Stimulated activated CD4-positive, alpha-beta T cell treated with anti-CD3 and anti-CD28 coated beads, Interleukin-2, amount 100 ng/mL, for 4 hours (primary cell): ENCODE results near the gene MAST3.

Experiments used
- DNase-seq: peaks from one replicate; pipeline ENCODE4 v3.0.0-alpha.2; 2020; ENCODE audit warnings: low read depth

MAST3 gene

DNA sequence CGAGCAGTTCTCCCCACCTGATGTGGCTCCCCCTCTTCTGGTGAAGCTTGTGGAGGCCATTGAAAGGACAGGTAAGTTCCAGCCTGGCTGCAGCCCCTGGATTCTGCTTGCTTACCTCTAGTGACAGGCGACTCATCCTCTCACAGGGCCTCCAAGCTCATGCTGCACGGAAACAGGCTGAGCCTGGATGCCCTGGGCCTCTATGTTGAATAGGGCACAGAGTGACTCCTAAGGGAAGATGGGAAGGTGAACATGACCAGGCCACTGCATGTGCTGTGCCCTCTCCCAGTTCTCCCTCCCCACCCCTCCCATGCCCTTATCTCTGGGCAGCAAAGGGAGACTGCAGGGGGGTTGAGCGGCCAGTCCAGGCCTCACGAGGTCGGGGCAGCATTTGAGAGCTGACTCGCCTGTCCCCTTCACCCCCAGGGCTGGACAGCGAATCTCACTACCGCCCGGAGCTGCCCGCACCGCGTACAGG is 63.0 kb downstream of the MAST3 start:
- DNase-seq, result no peak

DNA sequence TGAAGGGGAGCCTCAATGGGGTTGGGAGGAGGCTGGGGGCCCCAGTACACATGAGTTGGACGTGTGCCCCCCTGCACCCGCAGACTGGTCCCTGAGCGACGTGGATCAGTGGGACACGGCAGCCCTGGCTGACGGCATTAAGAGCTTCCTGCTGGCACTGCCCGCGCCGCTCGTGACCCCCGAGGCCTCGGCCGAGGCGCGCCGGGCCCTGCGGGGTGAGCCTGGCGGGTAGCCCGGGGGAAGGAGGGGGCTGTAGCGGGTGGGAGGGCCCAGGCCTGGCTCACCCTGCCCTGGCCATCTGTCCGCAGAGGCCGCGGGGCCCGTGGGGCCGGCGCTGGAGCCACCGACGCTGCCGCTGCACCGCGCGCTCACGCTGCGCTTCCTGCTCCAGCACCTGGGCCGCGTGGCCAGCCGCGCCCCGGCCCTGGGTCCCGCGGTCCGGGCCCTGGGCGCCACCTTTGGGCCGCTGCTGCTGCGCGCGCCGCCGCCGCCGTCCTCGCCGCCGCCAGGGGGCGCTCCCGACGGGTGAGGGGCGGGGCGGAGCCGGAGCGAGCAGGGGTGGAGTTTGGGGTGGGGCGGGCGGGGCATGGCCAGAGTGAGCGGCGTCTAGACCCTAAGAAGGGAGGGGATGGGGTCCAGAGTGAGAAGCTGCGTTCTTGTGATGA is 63.5 kb downstream of the MAST3 start:
- peak; percentile 67 for DNase-seq

DNA sequence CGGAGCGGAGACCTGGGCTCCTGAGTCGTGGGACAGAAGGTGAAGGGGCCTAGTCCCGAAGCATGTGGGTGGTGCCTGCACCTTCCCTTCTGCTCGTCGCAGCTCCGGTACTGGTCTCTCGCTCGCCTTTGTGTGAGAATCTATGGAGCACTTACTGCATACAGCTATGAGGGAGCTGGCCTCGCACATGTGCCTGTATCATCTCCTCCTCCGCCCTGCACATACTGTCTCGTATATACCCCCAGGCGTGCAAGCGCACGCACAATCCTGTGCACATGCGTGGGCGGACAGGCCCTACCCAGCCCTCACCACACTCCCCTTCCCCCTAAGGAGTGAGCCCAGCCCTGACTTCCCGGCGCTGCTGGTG is 64.0 kb downstream of the MAST3 start:
- no peak for DNase-seq

DNA sequence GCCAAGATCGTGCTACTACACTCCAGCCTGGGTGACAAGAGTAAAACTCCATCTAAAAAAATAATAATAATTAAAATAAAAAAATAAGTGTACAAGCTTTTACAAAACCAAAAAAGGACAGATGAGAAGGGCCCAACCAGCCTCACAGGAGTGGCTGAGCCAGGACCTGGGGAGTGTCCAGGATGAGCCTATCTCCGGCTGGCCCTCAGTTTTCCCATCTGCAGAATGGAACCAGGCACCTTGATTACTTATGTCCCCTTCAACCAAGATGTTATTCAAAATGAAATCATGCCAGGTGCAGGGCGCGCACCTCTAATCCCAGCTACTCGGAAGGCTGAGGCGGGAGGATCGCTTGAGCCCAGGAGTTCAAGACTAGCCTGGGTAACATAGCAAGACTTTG is 66.5 kb downstream of the MAST3 start:
- no peak for DNase-seq

DNA sequence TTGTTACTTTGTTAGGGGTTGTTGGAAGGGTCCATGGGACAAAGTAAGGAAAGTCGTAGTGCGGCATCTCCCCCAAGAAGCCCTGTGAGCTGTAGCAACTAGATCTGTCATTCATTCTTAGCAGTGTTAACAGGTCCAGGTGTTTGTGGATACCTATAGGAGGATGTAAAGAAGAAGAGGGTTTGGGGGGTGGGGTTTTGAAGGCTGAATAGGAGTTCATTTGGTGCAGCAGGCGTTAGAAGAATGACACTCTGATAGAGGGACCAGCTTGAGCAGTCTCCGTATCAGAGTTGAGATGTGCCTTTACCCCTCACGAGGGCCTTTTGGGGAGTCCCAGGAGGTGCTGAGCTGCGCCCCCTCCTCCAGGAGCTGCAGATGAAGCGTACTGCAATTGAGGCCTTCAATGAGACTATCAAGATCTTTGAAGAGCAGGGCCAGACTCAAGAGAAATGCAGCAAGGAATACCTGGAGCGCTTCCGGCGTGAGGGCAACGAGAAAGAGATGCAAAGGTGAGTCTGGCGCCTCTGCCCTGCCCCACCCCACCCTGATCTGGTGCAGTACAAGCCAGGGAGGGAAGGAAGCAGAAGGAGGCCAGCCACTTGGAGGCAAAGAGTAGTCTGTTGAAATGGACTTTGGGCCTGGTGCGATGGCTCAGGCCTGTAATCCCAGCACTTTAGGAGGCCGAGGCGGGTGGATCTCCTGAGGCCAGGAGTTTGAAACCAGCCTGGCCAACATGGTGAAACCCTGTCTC is 68.4 kb downstream of the MAST3 start:
- no peak for DNase-seq

DNA sequence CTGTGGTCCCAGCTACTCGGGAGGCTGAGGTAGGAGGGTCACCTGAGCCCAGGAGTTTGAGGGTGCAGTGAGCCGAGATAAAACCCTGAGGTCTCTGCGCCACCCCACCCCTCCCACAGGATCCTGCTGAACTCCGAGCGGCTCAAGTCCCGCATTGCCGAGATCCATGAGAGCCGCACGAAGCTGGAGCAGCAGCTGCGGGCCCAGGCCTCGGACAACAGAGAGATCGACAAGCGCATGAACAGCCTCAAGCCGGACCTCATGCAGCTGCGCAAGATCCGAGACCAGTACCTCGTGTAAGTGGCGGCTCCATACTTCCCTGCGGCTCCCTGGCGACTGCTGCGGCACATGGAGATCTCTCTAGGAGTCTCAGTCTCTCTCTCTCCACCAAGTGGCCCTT is 69.4 kb downstream of the MAST3 start:
- DNase-seq, result no peak

DNA sequence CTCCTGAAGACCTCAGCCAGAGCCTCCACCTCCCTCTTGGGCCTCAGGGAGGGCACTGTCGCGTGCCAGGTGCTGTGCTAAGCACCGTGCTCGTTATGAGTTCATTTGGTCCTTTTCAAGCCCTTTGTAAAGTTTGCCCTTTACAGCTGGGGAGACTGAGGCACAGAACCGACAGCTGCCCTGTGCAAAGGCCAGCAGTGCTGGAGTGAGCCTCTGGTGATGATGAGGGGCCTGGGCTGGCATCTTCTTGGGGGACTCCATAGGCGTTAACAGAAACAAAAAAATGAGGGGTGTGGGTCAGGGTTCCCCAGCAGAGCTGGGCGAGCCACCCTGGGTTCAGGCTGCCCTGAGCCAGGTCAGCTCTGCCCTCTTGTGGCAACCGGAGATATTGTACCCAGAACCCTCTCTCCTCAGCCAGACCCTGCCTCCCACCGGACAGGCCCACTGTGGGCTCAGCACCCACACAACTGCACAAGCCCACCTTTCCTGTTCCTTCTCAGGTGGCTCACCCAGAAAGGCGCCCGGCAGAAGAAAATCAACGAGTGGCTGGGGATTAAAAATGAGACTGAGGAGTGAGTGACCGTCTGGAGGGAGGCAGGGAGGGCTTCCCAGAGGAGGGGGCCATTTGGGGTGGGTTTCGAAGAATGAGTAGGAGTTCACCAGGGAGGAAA is 70.5 kb downstream of the MAST3 start:
- peak; percentile 41 for DNase-seq

DNA sequence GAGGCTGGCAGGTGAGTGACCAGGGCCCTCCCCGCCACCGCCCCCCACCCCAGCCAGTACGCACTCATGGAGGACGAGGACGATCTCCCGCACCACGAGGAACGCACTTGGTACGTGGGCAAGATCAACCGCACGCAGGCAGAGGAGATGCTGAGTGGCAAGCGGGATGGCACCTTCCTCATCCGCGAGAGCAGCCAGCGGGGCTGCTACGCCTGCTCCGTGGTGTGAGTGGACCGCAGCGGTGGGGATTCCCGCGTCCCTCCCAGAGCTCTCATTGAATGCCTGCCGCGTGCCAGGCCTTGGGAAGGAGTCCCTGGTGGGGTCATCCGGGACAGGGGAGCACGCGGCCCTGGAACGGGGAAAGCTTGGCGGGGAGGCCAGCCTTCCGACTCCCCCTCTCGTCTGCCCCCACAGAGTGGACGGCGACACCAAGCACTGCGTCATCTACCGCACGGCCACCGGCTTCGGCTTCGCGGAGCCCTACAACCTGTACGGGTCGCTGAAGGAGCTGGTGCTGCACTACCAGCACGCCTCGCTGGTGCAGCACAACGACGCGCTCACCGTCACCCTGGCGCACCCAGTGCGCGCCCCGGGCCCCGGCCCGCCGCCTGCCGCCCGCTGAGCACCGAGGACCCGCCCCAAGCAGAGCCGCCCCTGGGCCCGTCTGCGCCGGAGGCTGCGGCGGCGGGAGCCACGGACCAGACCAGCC is 71.2 kb downstream of the MAST3 start:
- no peak for DNase-seq

DNA sequence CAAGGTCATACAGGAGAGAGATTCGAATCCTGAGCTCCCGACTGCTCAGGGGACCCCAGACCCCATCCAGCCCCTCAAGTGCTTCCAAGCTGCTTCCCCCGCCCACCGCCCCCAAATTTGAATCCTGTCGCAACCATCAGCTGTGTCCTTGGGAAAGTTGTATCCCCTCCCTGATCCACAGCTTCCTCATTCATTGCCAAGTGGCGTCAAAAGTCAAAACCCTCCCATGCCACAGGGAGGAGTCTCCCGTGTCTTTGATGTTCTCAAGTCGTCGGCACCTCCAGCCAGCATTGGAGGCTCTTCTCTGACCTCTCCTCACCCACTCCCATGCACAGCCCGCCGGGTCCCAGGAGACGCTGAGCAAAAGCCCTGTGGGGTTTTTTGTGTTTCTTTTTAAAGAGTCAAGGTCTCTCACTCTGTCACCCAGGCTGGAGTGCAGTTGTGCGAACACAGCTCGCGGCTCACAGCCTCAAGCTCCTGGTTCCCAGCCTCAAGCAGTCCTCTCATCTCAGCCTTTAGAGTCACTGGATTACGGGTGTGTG is 73.2 kb downstream of the MAST3 start:
- DNase-seq, result no peak

DNA sequence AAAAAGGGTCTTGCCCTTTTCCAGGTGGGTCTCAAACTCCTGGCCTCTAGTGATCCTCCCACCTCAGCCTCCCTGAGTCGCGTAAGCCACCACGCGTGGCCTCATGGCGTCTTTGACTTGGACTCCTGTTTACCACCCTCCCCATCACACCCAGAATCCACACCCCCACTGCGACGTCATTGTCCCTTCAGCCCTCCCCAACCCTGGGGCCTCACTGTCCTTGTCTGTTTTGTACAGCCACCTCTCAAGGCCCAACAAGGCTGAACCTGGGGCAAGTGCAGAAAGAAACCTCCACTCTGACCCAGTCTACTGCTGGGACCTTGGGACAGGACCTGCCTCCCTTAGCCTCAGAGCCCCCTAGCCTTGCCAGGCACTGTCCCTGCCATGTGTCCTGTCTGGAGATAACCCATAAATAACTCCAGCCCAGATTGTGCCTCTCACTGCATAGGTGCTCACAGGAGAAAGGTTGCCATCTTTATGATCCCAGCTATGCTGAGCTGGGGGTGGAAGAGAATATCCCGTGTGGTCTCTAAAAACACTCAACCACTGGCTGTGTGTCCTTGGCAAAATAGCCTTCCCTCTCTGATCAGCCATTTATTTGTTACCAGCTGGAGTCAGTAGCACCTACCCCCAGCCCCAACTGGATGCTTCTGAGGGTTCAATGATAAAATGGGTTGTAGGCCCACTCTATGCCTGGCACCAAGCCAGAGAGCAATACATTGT is 74.2 kb downstream of the MAST3 start:
- no peak for DNase-seq

DNA sequence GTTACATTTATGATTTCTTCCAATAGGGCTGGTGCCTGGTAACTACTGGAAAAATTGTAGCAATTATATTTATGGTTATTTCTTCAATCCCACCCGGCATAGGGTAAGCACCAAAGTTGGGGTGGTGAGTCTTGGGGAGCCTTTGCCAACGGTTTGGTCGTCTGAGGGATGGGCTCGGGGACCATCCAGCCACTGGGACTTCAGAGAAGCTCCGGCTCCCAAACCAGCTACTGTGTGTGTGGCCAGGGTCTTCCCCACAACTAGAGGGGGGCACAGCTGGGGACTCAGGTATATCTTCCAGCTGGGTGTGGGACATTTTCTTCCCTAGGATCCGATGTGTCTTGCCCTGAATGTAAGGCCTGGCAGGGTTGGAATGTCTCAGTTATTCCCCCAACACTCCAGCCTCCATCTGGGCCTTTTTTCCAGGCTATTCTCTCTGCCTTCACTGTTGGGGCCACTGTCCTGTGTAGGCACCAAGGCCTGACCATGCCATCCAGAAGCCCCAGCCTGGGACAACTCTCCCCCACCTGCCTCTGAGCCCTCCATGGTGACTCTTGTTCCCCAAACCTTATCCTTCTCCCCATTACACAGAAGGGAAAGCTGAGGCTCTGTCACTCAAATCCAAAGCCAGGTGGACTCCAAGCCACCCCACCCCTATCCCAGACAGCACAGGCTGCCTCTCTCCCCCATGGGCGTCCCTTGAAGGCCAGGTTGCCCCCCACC is 74.9 kb downstream of the MAST3 start:
- no peak for DNase-seq

DNA sequence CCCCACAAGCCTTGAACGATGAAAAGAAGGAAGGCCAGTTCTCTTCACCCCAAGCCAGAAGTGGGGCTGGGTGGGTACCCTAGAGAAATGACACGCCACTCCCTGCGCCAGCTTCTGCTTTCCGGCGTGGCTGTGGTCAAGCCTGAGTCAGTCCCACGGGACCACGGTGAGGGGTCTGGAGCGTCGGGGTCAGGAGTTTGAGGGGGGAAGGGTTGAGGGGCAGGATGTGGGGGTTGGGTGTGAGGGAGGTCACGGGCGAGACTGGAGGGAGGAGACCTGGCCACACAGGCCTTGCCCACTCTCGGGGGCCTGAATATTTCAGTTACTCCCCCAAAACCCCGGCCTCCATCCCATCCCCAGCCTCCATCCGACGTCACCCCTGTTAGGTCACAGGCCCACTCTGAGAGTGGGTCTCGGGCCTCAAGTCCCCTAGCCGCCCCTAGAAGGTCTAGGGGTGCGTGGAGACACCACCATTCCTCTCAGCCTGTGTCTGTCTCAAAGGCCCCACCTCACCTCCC is 75.5 kb downstream of the MAST3 start:
- no peak for DNase-seq

DNA sequence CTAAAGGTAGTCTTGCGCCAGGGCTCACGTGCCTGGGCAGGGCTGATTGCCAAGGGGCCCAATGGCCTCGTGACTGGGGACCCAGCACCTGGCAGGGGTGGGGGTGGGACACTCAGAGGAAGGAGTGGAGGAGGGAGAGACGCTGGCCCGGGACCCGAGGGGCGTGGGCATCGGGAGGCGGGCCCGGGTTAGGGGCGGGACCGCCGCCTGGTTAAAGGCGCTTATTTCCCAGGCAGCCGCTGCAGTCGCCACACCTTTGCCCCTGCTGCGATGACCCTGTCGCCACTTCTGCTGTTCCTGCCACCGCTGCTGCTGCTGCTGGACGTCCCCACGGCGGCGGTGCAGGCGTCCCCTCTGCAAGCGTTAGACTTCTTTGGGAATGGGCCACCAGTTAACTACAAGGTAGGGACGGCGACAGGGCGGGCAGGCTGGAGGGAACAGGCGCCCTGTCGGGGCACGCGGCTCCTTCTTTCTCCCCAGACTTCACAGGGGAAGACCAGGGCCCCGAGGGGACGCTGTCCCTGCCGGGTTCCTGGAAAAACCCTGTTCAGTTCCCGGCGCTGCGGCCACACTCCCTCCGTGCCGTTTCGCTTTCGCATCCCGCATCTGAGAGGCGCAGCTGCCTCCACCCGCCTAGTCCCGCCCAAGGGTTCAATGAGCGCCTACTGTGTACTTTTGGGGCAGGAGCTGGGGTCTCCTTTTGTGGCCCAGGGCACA is 76.2 kb downstream of the MAST3 start, which contains the start of gene IFI30:
Gene IFI30, plus strand, starts transcription at position 242 of the 717 bp plus-strand sequence. Its CDS starts 29 bp downstream, at position 271.
- DNase-seq, result peak; percentile 52

DNA sequence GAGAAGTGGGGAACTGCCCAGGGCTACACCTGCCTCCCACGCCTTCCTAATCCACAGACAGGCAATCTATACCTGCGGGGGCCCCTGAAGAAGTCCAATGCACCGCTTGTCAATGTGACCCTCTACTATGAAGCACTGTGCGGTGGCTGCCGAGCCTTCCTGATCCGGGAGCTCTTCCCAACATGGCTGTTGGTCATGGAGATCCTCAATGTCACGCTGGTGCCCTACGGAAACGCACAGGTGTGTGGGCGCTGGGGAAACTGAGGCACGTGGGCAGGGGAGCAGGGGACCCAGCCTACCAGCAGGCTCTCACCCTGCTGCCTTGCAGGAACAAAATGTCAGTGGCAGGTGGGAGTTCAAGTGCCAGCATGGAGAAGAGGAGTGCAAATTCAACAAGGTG is 77.4 kb downstream of the MAST3 start:
- no peak for DNase-seq

DNA sequence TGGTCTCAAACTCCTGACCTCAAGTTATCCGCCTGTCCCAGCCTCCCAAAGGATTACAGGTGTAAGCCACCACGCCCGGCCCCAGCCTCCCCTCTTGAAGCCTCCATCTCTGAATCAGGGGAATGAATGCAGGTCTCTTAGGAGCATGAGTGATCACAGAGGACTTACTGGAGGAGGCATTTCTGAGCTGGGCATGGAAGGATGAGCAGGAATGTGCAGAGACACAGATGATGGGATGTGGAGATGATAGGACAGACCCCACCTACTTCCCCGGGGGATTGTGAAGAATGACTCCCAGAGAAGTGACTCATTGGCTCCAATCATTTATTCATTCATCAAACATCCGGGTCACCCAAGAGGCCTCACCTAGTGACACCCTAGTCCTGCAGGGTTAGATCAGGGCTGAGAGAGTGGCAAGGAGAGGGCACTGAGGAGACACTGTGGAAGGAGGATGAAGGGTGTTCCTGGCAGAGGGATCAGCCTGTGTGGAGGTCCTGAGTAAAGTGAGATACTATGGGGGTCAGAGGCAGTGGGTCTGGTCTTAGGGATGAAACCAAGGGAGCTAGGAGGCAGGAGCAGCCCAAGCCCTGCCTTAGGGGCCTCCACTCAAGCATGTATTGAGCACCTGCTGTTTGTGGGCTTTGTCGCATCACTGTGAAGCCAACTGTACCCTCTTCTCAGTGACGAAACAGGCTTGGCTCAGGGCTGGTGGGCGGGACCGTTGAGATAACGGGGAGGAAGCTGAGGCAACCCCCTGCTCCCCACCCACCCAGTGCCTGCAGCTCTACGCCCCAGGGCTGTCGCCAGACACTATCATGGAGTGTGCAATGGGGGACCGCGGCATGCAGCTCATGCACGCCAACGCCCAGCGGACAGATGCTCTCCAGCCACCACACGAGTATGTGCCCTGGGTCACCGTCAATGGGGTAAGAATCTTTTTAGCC is 79.1 kb downstream of the MAST3 start:
- no peak for DNase-seq

DNA sequence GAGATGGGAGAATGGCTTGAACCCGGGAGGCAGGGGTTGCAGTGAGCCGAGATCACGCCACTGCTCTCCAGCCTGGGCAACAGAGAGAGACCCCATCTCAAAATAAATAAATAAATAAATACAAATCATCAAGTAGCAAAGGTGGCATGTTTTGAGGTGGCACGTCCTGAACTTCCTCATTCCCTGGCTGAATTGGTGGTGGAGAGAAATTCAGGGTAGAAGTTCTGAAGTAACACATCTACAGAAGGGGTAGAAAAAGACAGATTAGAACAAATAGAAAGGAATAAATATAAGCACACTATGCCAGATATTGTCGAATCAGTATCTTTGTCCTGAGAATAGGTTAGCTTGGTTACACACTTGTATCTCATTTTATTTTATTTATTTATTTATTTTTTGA is 82.4 kb downstream of the MAST3 start:
- no peak for DNase-seq

DNA sequence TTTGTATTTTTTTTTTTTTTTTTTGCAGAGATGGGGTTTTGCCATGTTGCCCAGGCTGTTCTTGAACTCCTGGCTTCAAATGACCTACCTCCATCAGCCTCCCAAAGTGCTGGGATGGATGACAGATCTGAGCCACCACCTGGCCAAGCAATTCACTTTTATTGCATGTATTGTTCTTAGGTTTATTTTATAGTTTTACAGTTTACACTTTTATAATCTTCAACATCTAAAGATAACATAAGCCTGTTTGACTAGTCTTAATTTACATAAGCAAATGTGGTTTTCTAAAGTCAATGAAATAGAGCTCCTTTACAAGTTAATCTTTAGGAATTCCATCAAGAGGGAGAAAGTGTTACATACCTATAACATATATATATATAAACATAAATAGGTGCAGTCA is 86.0 kb downstream of the MAST3 start:
- no peak for DNase-seq

DNA sequence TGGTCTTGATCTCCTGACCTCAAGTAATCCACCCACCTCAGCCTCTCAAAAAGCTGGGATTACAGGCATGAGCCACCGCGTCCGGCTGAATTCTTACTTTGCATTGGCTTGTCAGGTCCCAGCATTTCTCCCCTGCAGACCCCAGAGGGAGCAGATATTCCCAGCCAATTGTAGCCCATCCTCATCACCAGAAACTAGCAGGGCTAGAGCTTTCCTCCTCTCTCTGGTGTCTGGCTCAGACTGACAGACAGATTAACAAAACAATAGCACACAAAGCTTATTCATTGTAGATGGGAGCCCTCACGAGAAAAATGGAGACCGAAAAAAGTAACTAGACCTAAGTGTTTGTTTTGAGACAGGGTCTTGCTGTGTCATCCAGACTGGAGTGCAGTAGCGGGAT is 88.0 kb downstream of the MAST3 start:
- DNase-seq, result no peak

DNA sequence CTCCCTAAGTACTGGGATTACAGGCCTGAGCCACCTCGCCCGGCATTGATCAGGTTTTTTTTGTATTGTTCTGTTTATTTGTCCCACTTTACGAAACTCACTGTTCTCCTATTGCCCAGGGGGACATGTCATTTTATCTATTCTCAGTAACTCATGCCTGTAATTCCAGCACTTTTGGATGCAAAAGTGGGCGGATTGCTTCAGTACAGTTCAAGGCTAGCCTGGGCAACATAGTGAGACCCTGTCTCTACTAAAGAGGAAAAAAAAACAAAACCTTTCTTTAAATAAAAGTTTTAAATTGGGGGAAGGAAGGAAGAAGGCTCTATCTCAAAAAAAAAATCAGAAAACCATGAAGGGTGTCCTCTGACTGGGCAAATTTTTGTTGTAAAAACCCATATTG is 92.7 kb downstream of the MAST3 start:
- DNase-seq, result no peak
